Measurements from ENCODE around the gene WBP1. TPM values are rescaled to one million over a fixed set of nuclear protein-coding genes. Genes with fewer than 3 reads are reported as not detected.
"Not testable (repeated sequence)": the region's sequence is repeated elsewhere in the genome, so short reads cannot be mapped to it uniquely, and the experiment has no call there.

The WBP1 gene
- total RNA-seq (2014; rRNA removed; shearing (Covaris generic)): 40.7 and 40.8 TPM in 2 replicates

DNA sequence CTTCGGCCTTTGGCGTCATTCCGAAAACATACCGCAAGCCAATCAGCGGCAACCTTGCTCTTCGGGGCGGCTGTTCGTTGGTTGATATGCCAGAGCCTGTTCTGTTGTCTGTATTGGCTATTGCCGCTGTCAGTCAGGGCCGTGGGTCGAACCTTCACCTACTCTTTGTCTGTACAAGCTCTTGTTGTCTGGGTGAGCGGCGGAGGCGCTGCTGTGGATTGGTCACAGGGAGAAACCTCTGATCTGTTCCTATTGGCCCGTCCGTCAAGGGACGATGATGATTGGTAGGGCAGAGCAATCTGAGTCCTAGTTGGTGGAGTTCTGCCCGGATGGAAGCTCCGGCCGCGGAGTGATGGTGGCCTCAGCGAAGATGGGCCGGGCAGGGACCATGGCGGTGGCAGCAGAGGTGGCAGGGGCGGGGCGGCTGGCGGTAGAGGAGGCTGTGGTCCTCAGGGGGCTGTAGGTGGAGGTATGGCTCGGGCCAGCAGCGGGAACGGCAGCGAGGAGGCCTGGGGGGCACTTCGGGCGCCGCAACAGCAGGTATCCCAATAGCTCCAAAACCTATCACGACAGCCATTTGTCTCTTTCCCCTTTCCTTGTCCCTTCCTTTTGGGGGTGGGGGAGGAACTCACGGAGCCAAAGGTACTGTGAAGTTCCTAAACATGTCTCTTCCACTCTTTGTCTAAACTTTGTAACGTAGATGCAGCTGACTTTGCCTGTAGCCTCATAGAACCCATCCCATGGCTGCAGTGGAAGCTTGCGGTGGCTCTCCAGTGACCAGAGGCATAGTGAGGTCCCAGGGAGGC lies at the start of gene WBP1:
TSS of gene WBP1 (plus strand) at position 307 of the 806 bp plus-strand sequence. CDS start at position 472, 165 bp downstream.
- Histone ChIP-seq H3K27me3 (no peaks in the 10 kb centered on the region), H3K4me1 (peaks cover 6% of the 10 kb centered on the region), H3K36me3 (peaks cover 4% of the 10 kb centered on the region; the same call in 1 of the 2 replicates), H3K9me3 (replicated peaks) (no peaks in the 10 kb centered on the region), H3K4me3 (peak within 1 kb of the TSS; percentile 68), H3K27ac (peak within 1 kb of the TSS; percentile 65)
- peak; percentile 100 for DNase-seq

DNA sequence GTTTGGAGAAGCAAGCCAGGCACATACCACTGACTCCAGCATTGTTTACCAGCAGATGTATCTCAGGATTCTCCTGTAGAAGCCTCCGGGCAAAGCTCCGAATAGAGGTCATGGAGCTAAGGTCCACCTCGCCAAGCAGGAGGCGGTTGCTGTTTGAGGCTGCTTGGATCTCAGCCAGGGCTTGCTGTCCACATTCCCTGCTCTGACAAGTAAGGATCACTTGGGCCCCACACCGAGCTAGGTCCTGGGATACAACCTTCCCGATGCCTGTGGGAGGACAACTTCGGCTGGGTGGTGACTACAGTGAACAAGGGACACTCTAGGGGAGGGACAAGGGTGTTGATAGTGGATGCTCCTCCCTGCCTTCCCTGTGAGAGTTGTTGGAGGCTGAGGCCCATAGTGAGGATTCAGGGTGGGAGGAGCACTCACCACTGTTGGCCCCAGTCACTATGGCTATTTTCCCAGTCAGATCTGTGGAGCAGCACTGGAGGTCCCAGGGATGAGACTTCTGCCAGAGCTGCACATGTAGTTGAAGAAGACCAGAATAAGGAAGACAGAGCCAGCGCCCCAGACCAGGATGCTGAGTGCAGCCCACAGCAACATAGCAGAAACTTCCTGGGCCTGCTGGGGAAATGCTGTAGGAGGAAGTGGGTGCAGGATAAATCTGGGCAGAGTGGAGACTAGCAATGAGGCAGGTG lies 45.1 kb upstream of the WBP1 start:
- no peaks in the 10 kb centered on the region for H3K9me3 ChIP-seq (replicated peaks)
- H3K27ac ChIP-seq: no peak overlapping the region
- no peak overlapping the region for H3K4me3 ChIP-seq
- H3K4me1 ChIP-seq: no peaks in the 10 kb centered on the region; the same call in 1 of the 2 replicates
- H3K36me3 ChIP-seq: no peaks in the 10 kb centered on the region
- peaks cover 15% of the 10 kb centered on the region for H3K27me3 ChIP-seq
- no peak for DNase-seq

DNA sequence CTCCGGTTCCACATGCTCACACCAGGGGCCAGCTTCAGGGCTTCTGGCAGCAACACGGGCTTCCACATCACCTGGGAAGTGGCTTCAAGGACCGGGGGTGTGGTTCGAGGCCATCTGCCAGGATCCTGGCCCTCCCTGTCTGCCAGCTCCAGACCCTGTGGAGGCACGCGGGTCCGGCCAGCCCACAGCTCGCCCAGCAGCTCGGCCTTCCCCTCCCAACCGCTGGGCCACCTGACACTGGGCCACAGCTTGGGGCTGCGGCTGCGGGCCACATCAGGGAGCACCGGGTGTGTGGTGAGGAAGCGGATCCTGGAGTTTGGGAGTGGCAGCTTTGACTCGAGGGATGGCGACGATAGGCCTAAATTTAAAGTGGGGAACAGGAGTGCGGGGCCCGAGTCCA lies 43.8 kb upstream of the WBP1 start:
- peaks cover 21% of the 10 kb centered on the region for H3K27me3 ChIP-seq
- no peaks in the 10 kb centered on the region for H3K36me3 ChIP-seq
- no peak overlapping the region for H3K4me3 ChIP-seq
- H3K4me1 ChIP-seq: peaks cover 3% of the 10 kb centered on the region; the same call in 1 of the 2 replicates
- H3K9me3 ChIP-seq (replicated peaks): no peaks in the 10 kb centered on the region
- H3K27ac ChIP-seq: no peak overlapping the region
- DNase-seq: no peak

DNA sequence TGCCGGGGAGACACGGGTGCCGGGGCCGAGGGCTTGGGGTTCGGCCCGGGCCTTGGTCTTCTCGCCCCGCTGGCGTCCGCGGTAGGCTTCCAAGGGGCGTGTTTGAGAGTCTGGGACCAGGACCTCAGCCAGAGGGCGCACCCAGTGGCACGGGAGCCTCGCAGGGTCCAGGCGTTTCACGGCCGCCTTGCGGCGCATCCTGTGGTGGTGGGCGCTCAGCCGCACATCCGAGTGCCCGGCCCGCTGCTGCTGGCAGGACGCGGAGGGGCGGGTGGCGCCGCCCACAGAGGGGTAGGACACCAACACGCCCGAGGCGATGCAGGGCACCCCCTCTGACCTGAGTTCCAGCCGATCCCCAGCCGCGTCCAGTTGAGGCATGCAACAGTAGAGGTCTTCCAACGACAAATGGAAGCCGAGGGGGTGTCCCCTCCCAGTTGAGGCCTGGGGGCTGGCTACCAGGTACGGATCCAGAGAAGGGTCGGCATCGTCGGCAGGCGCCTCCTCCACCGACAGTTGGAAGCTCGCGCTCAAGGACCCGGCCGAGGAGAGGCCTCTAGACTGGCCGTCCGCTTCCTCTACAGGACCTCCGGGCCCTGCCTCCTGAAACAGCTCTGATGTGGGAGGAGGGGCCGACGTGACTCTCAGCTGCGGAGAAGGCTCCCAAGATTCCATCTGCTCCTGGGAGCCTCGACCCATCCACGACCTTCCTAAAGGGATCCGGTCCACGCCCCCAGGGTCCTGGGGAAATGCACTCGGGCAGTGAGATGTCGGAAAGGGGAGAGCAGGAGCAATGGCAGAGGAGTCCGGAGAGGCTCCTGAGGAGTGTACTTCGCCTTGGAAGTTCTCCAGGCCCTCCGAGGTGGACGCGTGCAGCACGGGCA lies 43.1 kb upstream of the WBP1 start:
- Histone ChIP-seq H3K4me1 (peaks cover 3% of the 10 kb centered on the region; the same call in 1 of the 2 replicates), H3K9me3 (replicated peaks) (no peaks in the 10 kb centered on the region), H3K4me3 (no peak overlapping the region), H3K27ac (no peak overlapping the region), H3K36me3 (no peaks in the 10 kb centered on the region), H3K27me3 (peaks cover 27% of the 10 kb centered on the region)
- no peak for DNase-seq

DNA sequence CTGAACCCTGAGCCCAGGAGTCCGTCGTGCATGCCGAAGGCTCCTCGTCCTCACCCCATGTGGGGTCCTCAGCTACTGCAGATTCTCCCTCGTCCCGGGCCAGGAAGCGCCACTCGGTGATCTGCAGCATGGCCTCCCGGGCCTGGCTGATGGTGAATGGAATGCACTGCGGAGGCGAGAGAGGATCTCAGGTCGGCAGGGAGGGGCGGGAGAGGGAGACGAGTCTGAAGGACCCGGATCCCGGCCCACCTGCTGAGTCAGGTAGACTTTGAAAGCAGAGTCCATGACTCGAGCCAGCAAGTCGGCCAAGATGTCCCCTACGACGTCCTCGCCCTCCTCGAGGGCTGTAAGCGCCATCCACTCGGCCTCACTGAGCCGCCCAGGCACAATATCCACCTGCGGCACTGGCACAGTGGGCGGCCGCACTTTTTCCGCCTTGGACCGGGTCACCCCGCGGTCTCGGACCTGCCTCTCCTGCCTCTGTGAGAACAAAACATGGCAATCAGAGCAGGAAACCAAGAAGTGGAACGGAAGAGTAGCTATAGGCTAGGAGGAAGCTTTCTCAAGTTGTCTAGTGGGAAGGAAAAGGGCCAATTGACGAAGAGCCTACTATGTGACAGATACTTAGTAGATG lies 42.4 kb upstream of the WBP1 start:
- no peak overlapping the region for H3K27ac ChIP-seq
- H3K4me3 ChIP-seq: no peak overlapping the region
- H3K27me3 ChIP-seq: peaks cover 27% of the 10 kb centered on the region
- no peaks in the 10 kb centered on the region for H3K9me3 ChIP-seq (replicated peaks)
- H3K36me3 ChIP-seq: no peaks in the 10 kb centered on the region
- H3K4me1 ChIP-seq: peaks cover 3% of the 10 kb centered on the region; the same call in 1 of the 2 replicates
- no peak for DNase-seq

DNA sequence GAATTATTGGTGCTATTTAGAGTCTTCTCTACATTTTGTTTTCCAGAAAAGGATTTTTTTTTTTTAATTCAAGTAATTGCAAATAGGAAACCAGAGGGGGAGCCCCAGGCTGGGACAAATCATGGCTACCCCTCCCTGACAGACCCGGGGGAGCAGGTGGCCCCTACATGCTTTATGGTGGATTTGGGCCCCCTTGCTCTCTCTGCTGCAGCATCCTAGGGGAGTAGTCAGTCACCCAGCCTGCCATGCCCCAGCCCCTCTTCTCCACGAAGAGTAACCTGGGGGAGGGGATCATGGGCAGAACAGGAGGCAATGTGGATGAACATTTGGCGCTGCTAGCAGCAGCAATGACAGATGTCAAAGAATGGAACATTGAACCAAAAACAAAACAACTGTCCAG lies 41.5 kb upstream of the WBP1 start:
- H3K36me3 ChIP-seq: no peaks in the 10 kb centered on the region
- H3K27ac ChIP-seq: no peak overlapping the region
- H3K4me1 ChIP-seq: peaks cover 3% of the 10 kb centered on the region; the same call in 1 of the 2 replicates
- no peak for DNase-seq
- H3K27me3 ChIP-seq: peaks cover 27% of the 10 kb centered on the region
- no peak overlapping the region for H3K4me3 ChIP-seq
- no peaks in the 10 kb centered on the region for H3K9me3 ChIP-seq (replicated peaks)

DNA sequence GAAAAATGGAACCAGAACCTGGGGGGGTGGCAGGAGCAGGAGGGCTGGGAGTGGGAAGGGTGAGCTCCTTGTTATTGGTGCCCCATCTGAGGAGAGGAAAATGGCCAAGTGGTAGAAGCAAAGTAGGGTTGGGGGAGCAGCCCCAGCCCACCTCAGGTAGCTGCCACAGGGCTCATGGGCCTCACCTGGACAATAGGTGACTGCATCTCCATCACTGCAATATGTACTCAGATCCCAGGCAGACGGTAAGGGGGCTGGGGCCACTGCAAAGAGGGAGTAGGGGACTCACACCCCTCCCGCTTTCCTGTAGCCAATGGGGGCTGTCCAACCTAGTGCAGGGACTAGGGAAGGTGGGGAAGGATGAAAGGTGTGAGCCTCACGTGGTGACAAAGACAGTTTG lies 41.0 kb upstream of the WBP1 start:
- Histone ChIP-seq H3K27ac (no peak overlapping the region), H3K4me3 (no peak overlapping the region), H3K36me3 (no peaks in the 10 kb centered on the region), H3K9me3 (replicated peaks) (no peaks in the 10 kb centered on the region), H3K27me3 (peaks cover 27% of the 10 kb centered on the region), H3K4me1 (peaks cover 3% of the 10 kb centered on the region; the same call in 1 of the 2 replicates)
- DNase-seq: no peak

DNA sequence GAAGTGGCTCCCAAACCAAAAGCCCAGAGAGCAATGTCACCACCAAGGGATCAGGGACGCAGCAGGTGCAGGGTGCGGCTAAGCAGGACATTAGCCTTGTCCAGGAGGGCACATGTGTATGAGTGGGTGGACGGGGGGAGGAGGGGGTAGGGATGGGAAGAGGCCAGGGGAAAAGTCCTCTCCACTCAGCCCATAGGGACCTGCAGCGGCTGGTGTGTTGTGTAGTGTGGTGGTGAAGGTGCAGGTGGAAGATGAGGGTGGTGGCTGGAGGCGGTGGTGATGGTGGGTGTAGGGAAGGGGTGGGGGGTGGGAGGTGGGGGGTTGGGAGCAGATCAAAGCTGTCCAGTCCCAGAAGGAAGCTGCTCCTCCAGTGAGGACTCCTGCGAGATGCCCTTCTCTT lies 40.5 kb upstream of the WBP1 start:
- Histone ChIP-seq H3K4me3 (no peak overlapping the region), H3K36me3 (no peaks in the 10 kb centered on the region), H3K27me3 (peaks cover 22% of the 10 kb centered on the region), H3K27ac (no peak overlapping the region), H3K9me3 (replicated peaks) (no peaks in the 10 kb centered on the region), H3K4me1 (peaks cover 3% of the 10 kb centered on the region; the same call in 1 of the 2 replicates)
- no peak for DNase-seq

DNA sequence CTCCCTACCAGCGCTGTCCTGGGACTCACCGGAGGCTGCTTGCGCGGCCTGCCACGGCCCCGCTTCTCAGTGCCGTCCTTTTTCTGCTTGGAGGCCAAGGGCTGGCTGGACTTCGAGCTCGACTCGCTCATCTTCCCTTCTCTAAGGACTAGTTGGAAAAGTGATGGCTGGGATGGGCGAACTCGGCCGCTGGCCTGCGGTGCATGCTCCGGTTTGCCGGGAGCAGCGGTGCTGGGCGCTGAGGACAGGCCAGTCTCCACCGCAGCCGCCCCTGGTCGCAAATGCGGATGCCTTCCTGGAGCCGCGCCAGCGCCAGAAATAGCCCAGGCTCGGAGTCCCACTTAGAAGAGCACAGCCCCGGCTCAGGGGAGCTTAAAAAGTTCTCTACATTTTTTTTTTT lies 39.9 kb upstream of the WBP1 start:
- Histone ChIP-seq H3K27ac (no peak overlapping the region), H3K4me1 (peaks cover 3% of the 10 kb centered on the region; the same call in 1 of the 2 replicates), H3K36me3 (no peaks in the 10 kb centered on the region), H3K4me3 (no peak overlapping the region), H3K9me3 (replicated peaks) (no peaks in the 10 kb centered on the region), H3K27me3 (peaks cover 18% of the 10 kb centered on the region)
- DNase-seq: peak; percentile 70 to 76

DNA sequence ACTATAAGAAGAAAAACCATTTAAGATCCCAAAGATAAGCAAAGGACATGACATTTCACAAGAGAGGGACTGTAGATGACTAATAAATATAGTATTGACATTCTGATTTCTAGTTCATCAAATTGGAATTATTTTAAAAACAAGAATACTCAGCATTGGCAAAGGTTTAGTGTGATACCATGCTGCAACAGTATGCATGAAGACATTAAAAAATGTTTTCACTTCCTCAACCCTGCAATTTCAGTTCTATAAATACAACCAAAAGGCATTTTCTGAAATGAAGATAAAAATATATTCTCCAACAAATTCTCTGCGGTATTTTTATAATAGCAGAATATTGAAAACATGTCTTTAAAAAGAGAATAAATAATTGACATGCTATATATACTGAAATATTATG lies 38.9 kb upstream of the WBP1 start:
- no peaks in the 10 kb centered on the region for H3K36me3 ChIP-seq
- H3K27ac ChIP-seq: no peak overlapping the region
- H3K27me3 ChIP-seq: peaks cover 13% of the 10 kb centered on the region
- peaks cover 3% of the 10 kb centered on the region; the same call in 1 of the 2 replicates for H3K4me1 ChIP-seq
- no peaks in the 10 kb centered on the region for H3K9me3 ChIP-seq (replicated peaks)
- no peak overlapping the region for H3K4me3 ChIP-seq
- DNase-seq: no peak

DNA sequence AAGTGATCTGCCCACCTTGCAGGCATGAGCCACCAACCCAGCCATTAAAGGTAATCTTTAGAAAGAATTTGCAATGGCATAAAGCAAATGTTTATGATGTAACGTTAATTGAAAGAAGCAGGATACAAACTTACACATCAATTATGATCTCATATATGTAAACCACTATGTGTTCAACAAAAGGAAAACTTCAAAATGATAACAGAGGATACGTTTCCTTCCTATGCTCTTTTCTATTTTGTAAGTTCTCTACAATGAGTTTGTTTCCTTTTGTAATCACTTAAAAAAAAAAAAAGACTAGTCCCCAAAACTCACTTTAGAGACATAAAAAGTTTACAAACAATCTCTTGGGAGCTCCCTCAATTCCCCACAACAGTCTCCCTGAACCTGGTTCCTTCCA lies 38.2 kb upstream of the WBP1 start:
- Histone ChIP-seq H3K27me3 (peaks cover 13% of the 10 kb centered on the region), H3K4me3 (no peak overlapping the region), H3K36me3 (no peaks in the 10 kb centered on the region), H3K27ac (no peak overlapping the region), H3K4me1 (peaks cover 3% of the 10 kb centered on the region; the same call in 1 of the 2 replicates), H3K9me3 (replicated peaks) (no peaks in the 10 kb centered on the region)
- no peak for DNase-seq

DNA sequence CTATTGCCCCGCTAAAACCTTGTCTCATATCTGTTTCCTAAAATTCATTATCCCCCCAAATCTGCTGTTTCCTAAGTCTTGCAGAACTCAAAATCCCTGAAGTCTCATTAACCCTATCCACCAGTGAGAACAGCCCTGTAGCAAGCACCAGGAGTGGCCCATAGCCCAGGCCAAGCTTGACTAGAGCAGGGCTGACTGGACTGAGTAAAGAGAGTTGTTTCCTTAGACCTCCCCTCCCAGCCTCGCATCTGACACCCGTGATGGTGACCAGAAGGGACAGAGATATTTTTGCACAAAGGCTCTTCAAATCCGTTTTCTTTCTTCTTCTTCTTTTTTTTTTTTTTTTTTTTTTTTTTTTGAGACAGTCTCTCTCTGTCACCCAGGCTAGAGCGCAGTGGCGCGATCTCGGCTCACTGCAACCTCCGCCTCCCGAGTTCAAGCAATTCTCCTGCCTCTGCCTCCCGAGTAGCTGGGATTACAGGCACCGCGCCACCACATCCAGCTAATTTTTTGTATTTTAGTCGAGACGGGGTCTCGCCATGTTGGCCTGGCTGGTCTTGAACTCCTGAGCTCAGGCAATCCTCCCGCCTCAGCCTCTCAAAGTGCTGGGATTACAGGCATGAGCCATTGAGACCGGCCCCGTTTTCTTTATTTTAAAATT lies 37.7 kb upstream of the WBP1 start:
- not testable (repeated sequence) for H3K27ac ChIP-seq; H3K9me3 ChIP-seq (replicated peaks); H3K4me1 ChIP-seq; H3K4me3 ChIP-seq; H3K36me3 ChIP-seq; DNase-seq
- peaks cover 13% of the 10 kb centered on the region for H3K27me3 ChIP-seq

DNA sequence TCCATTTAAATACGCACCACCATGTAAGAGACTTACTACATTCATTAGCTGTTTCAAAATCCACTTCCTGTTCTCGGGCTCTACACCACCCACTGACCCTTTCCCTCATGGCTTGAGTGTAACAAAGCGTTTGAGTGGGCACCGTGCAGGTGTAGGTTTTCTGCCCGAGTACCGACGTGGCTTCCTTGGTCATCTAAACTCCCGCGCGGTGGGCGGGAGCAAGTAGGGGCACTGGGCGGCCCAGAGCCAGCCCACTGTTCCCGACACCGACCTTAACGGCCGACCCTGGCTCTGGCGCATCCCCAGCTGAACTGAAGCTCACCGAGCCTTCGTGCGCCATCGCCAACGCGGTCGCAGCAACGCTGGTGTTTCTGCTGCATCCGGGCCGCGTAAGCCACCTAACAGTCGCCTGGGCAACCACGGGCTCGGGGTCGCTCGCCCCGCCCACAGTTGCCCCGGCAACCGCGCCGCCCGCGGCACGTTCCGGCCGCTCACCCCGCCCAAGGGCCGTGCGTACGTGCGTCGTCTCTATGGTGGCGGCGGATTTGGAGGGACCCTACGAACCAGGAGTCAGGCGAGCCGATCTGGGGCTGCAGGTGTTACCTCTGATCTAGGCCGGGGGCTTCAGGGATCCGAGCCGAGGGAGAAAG lies 36.9 kb upstream of the WBP1 start, which contains the start of the genes C2orf81 and WDR54:
TSS of gene C2orf81 (minus strand) at position 399 of the 650 bp plus-strand sequence. CDS start at position 340, 59 bp downstream.
TSS of gene WDR54 (plus strand) at position 510 of the 650 bp plus-strand sequence. CDS start 424 bp downstream, outside the sequence.
- Histone ChIP-seq H3K27me3 (peaks cover 13% of the 10 kb centered on the region), H3K4me3 (peak within 1 kb of the TSS; percentile 68), H3K27ac (no peak within 1 kb of the TSS; the same call in 1 of the 2 replicates), H3K36me3 (peaks cover 5% of the 10 kb centered on the region; the same call in 1 of the 2 replicates), H3K9me3 (replicated peaks) (no peaks in the 10 kb centered on the region), H3K4me1 (peaks cover 3% of the 10 kb centered on the region; the same call in 1 of the 2 replicates)
- DNase-seq: peak; percentile 89 to 95
